ENCODE data around the gene MOG.
A peak's percentile ranks its signal among the peaks of the same experiment; 100 is the strongest.

Gene MOG

DNA sequence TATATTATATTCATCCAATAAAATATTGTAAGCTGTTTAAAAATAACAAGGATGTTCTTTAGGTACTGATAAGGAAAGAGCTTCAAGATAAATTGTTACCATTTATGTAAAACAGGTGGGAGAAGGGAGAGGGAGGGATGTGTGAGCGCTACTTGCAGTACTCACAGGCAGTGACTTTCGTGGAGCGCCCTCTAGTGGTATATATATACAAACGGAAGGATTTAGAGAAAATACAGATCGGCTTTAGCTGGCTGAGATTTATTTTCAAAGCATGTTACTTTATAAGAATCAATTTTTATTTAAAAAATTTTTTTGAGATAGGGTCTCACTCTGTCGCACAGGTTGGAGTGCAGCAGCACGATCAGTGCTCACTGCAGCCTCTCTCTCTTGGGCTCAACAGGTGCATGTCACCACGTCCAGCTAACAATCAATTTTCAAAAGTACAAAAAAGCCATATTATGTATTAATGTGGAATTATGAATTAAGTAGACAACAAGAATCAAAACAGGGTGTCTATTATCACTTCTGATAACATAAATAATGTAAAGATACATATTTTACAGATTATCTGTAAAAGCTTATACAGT is 3.3 kb upstream of the MOG start:
- H3K14ac ChIP-seq (ENCODE audit: low read length), result no peak overlapping the region
- peaks cover 6 to 11% of the 10 kb centered on the region in 2 experiments for H3K4me1 ChIP-seq (ENCODE audit: control insufficient read depth in 1 of 2, insufficient read depth in 2 of 2, low read length in 2 of 2)
- no peak overlapping the region for H2BK120ac ChIP-seq (ENCODE audit: insufficient read depth, low read length, poor library complexity)
- no peak overlapping the region for H3K27ac ChIP-seq (ENCODE audit: low read depth, low read length)
- peaks cover 2% of the 10 kb centered on the region for H3K79me2 ChIP-seq (ENCODE audit: control insufficient read depth, insufficient read depth, low read length, poor library complexity)
- no peak overlapping the region for H3K4me3 ChIP-seq (ENCODE audit: low read depth, low read length)
- H4K91ac ChIP-seq (ENCODE audit: low read depth, low read length), result no peak overlapping the region
- H3K27me3 ChIP-seq (ENCODE audit: insufficient read depth, low read length), result no peaks in the 10 kb centered on the region
- no peak overlapping the region for H2BK12ac ChIP-seq (ENCODE audit: low read length)
- H2AFZ ChIP-seq (ENCODE audit: insufficient read depth, low read length, poor library complexity), result no peak overlapping the region
- H3K4me2 ChIP-seq (ENCODE audit: low read length), result no peak overlapping the region
- H2BK5ac ChIP-seq (ENCODE audit: low read depth, low read length, poor library complexity), result no peak overlapping the region
- peak in 1 of 2 donors; percentile 85 for DNase-seq
- no peaks in the 10 kb centered on the region for H3K9me3 ChIP-seq (ENCODE audit: insufficient read depth, low read depth, low read length)
- H3K23ac ChIP-seq (ENCODE audit: low read length), result no peak overlapping the region
- no peak overlapping the region for H3K18ac ChIP-seq (ENCODE audit: low read length)
- no peak overlapping the region for H4K12ac ChIP-seq (ENCODE audit: low read depth, low read length)
- H3K36me3 ChIP-seq (ENCODE audit: control insufficient read depth in 1 of 2, insufficient read depth in 2 of 2, low read length in 2 of 2), result no peaks in the 10 kb centered on the region
- no peaks in the 10 kb centered on the region for H3K79me1 ChIP-seq (ENCODE audit: low read length)
- H2AK5ac ChIP-seq (ENCODE audit: low read length), result no peak overlapping the region
- WGBS (ENCODE audit: extremely low coverage, insufficient coverage, insufficient read length), result no CpG with 5 or more reads among the region's 8 CpGs
- H3K4ac ChIP-seq (ENCODE audit: low read depth, low read length), result no peak overlapping the region
- no peak overlapping the region for H4K8ac ChIP-seq (ENCODE audit: low read depth, low read length)
- H3K9ac ChIP-seq (ENCODE audit: low read length), result no peak overlapping the region

- Histone ChIP-seq H3K4me3 (ENCODE audit: low read depth, low read length) (no peak overlapping the region), H4K91ac (ENCODE audit: low read depth, low read length) (no peak overlapping the region), H3K4ac (ENCODE audit: low read depth, low read length) (no peak overlapping the region), H3K9me3 (ENCODE audit: insufficient read depth, low read depth, low read length) (no peaks in the 10 kb centered on the region), H2BK5ac (ENCODE audit: low read depth, low read length, poor library complexity) (no peak overlapping the region), H3K4me2 (ENCODE audit: low read length) (no peak overlapping the region), H3K18ac (ENCODE audit: low read length) (no peak overlapping the region), H2BK120ac (ENCODE audit: insufficient read depth, low read length, poor library complexity) (no peak overlapping the region), H2AFZ (ENCODE audit: insufficient read depth, low read length, poor library complexity) (no peak overlapping the region), H3K4me1 (ENCODE audit: control insufficient read depth in 1 of 2, insufficient read depth in 2 of 2, low read length in 2 of 2) (peaks cover 2 to 8% of the 10 kb centered on the region in 2 experiments), H3K27me3 (ENCODE audit: insufficient read depth, low read length) (no peaks in the 10 kb centered on the region), H3K27ac (ENCODE audit: low read depth, low read length) (no peak overlapping the region), H2AK5ac (ENCODE audit: low read length) (no peak overlapping the region), H3K36me3 (ENCODE audit: control insufficient read depth in 1 of 2, insufficient read depth in 2 of 2, low read length in 2 of 2) (no peaks in the 10 kb centered on the region), H3K79me1 (ENCODE audit: low read length) (no peaks in the 10 kb centered on the region), H3K9ac (ENCODE audit: low read length) (no peak overlapping the region), H3K79me2 (ENCODE audit: control insufficient read depth, insufficient read depth, low read length, poor library complexity) (peaks cover 2% of the 10 kb centered on the region), H2BK12ac (ENCODE audit: low read length) (no peak overlapping the region), H3K14ac (ENCODE audit: low read length) (no peak overlapping the region), H4K8ac (ENCODE audit: low read depth, low read length) (no peak overlapping the region), H4K12ac (ENCODE audit: low read depth, low read length) (no peak overlapping the region), H3K23ac (ENCODE audit: low read length) (no peak overlapping the region)
- no peak for DNase-seq
- no CpG with 5 or more reads among the region's 6 CpGs for WGBS (ENCODE audit: extremely low coverage, insufficient coverage, insufficient read length)
These were observed 1.2 kb upstream of the MOG start for GRCh38 chr6:29655658-29656057.

GRCh38 chr6:29656157-29656556 is 735 bp upstream of the MOG start:
- no peaks in the 10 kb centered on the region for H3K9me3 ChIP-seq (ENCODE audit: insufficient read depth, low read depth, low read length)
- no peak overlapping the region for H3K9ac ChIP-seq (ENCODE audit: low read length)
- H2BK120ac ChIP-seq (ENCODE audit: insufficient read depth, low read length, poor library complexity), result no peak overlapping the region
- H2BK5ac ChIP-seq (ENCODE audit: low read depth, low read length, poor library complexity), result no peak overlapping the region
- WGBS (ENCODE audit: extremely low coverage, insufficient coverage, insufficient read length), result no CpG with 5 or more reads among the region's 2 CpGs
- H3K4me3 ChIP-seq (ENCODE audit: low read depth, low read length), result no peak overlapping the region
- no peak overlapping the region for H2AFZ ChIP-seq (ENCODE audit: insufficient read depth, low read length, poor library complexity)
- peak overlapping the region; percentile 85 for H2AK5ac ChIP-seq (ENCODE audit: low read length)
- no peak overlapping the region for H4K12ac ChIP-seq (ENCODE audit: low read depth, low read length)
- no peaks in the 10 kb centered on the region for H3K79me1 ChIP-seq (ENCODE audit: low read length)
- peak overlapping the region; percentile 88 for H2BK12ac ChIP-seq (ENCODE audit: low read length)
- no peak overlapping the region for H3K27ac ChIP-seq (ENCODE audit: low read depth, low read length)
- no peak for DNase-seq
- peak overlapping the region; percentile 7 for H4K8ac ChIP-seq (ENCODE audit: low read depth, low read length)
- peak overlapping the region; percentile 43 for H3K14ac ChIP-seq (ENCODE audit: low read length)
- H3K23ac ChIP-seq (ENCODE audit: low read length), result no peak overlapping the region
- H3K18ac ChIP-seq (ENCODE audit: low read length), result no peak overlapping the region
- H3K27me3 ChIP-seq (ENCODE audit: insufficient read depth, low read length), result no peaks in the 10 kb centered on the region
- H3K4me2 ChIP-seq (ENCODE audit: low read length), result no peak overlapping the region
- H3K79me2 ChIP-seq (ENCODE audit: control insufficient read depth, insufficient read depth, low read length, poor library complexity), result peaks cover 2% of the 10 kb centered on the region
- no peaks in the 10 kb centered on the region for H3K36me3 ChIP-seq (ENCODE audit: control insufficient read depth in 1 of 2, insufficient read depth in 2 of 2, low read length in 2 of 2)
- H3K4ac ChIP-seq (ENCODE audit: low read depth, low read length), result no peak overlapping the region
- H4K91ac ChIP-seq (ENCODE audit: low read depth, low read length), result no peak overlapping the region
- H3K4me1 ChIP-seq (ENCODE audit: control insufficient read depth in 1 of 2, insufficient read depth in 2 of 2, low read length in 2 of 2), result peaks cover 2 to 9% of the 10 kb centered on the region in 2 experiments

- no peaks in the 10 kb centered on the region for H3K27me3 ChIP-seq (ENCODE audit: insufficient read depth, low read length)
- H3K23ac ChIP-seq (ENCODE audit: low read length), result no peak overlapping the region
- H4K91ac ChIP-seq (ENCODE audit: low read depth, low read length), result peak overlapping the region; percentile 77
- no peak overlapping the region for H4K12ac ChIP-seq (ENCODE audit: low read depth, low read length)
- H3K9ac ChIP-seq (ENCODE audit: low read length), result no peak overlapping the region
- no peak overlapping the region for H2AK5ac ChIP-seq (ENCODE audit: low read length)
- peak overlapping the region; percentile 67 for H2BK5ac ChIP-seq (ENCODE audit: low read depth, low read length, poor library complexity)
- H2BK12ac ChIP-seq (ENCODE audit: low read length), result peak overlapping the region; percentile 76
- H3K79me1 ChIP-seq (ENCODE audit: low read length), result peaks cover 8% of the 10 kb centered on the region
- no peak overlapping the region for H2AFZ ChIP-seq (ENCODE audit: insufficient read depth, low read length, poor library complexity)
- H3K4me3 ChIP-seq (ENCODE audit: low read depth, low read length), result no peak overlapping the region
- no peaks in the 10 kb centered on the region for H3K9me3 ChIP-seq (ENCODE audit: insufficient read depth, low read depth, low read length)
- H4K8ac ChIP-seq (ENCODE audit: low read depth, low read length), result peak overlapping the region; percentile 70
- H3K18ac ChIP-seq (ENCODE audit: low read length), result no peak overlapping the region
- no peaks in the 10 kb centered on the region for H3K36me3 ChIP-seq (ENCODE audit: control insufficient read depth in 1 of 2, insufficient read depth in 2 of 2, low read length in 2 of 2)
- WGBS (ENCODE audit: extremely low coverage, insufficient coverage, insufficient read length), result no CpG with 5 or more reads among the region's 3 CpGs
- H3K79me2 ChIP-seq (ENCODE audit: control insufficient read depth, insufficient read depth, low read length, poor library complexity), result peaks cover 3% of the 10 kb centered on the region
- H2BK120ac ChIP-seq (ENCODE audit: insufficient read depth, low read length, poor library complexity), result peak overlapping the region; percentile 56
- peak overlapping the region; percentile 59 for H3K27ac ChIP-seq (ENCODE audit: low read depth, low read length)
- no peak overlapping the region for H3K4ac ChIP-seq (ENCODE audit: low read depth, low read length)
- no peak overlapping the region for H3K14ac ChIP-seq (ENCODE audit: low read length)
- DNase-seq, result no peak
- no peak overlapping the region for H3K4me2 ChIP-seq (ENCODE audit: low read length)
- peaks cover 7 to 19% of the 10 kb centered on the region in 2 experiments for H3K4me1 ChIP-seq (ENCODE audit: control insufficient read depth in 1 of 2, insufficient read depth in 2 of 2, low read length in 2 of 2)
These were observed 4.2 kb downstream of the MOG start for GRCh38 chr6:29661071-29661470.
